Measurements from ENCODE around the gene EDA2R.

- TF ChIP-seq EZH2 (IDR thresholded peaks at IDR 0.05; ENCODE audit: low read depth, low read length, severe bottlenecking) (no peak), JUN (IDR thresholded peaks at IDR 0.05; ENCODE audit: low read depth, low read length) (no peak), MAFK (IDR thresholded peaks at IDR 0.05; ENCODE audit: low read depth, low read length) (no peak), JUND (IDR thresholded peaks at IDR 0.05; ENCODE audit: low read length) (no peak), POLR2A (IDR thresholded peaks at IDR 0.05; ENCODE audit: control extremely low read depth in 1 of 2, low read depth in 2 of 2, low read length in 2 of 2) (no peak), YY1 (IDR thresholded peaks at IDR 0.05; ENCODE audit: low read depth, low read length) (no peak)
Measured at GRCh38 chrX:66677430-66677829, 38.6 kb upstream of the EDA2R start.

All from H1 (cell line).